Suprapubic skin (tissue), 4 donors: ENCODE measurements around the gene PIKFYVE. TPM values are rescaled to one million over a fixed set of nuclear protein-coding genes. Genes with fewer than 3 reads are reported as not detected.

Source experiments
- DNase-seq, 2 donors: peaks; one replicate each; pipeline ENCODE4 v3.0.0-alpha.2; 2019; ENCODE audit warnings: low spot score in 2 of 2
- H3K27ac ChIP-seq: fragments of 200-600 bp; sonication (generic); one replicate; pipeline ENCODE4 v1.5.1; 2019
- H3K27me3 ChIP-seq: fragments of 200-600 bp; sonication (generic); one replicate; pipeline ENCODE4 v1.5.1; 2019
- H3K36me3 ChIP-seq: fragments of 200-600 bp; sonication (generic); one replicate; pipeline ENCODE4 v1.5.1; 2019
- H3K4me1 ChIP-seq: fragments of 200-600 bp; sonication (generic); one replicate; pipeline ENCODE4 v1.5.1; 2019
- H3K4me3 ChIP-seq: fragments of 200-600 bp; sonication (generic); one replicate; pipeline ENCODE4 v1.5.1; 2019; ENCODE audit warnings: mild to moderate bottlenecking
- H3K9me3 ChIP-seq: fragments of 200-600 bp; sonication (generic); one replicate; pipeline ENCODE4 v1.5.1; 2019
- EP300 ChIP-seq: sonication (generic); formaldehyde crosslinking; IDR thresholded peaks from one replicate; pipeline ENCODE4 v1.6.1; 2017; ENCODE audit warnings: antibody characterized with exemption
- POLR2A ChIP-seq, 2 donors: fragments of 450-650 bp; IDR thresholded peaks; one replicate each; pipeline ENCODE4 v1.6.1; 2017; ENCODE audit warnings: antibody characterized with exemption in 2 of 2, mild to moderate bottlenecking in 2 of 2, moderate library complexity in 2 of 2
- POLR2AphosphoS5 ChIP-seq, 3 donors: sonication (generic); formaldehyde crosslinking; IDR thresholded peaks; one replicate each; pipeline ENCODE4 v1.6.1; 2017; ENCODE audit warnings: antibody characterized with exemption in 3 of 3
- WGBS: methylation state at CpG from one replicate; pipeline ENCODE4 v1.1.5; 2018; 5-methylcytosine and 5-hydroxymethylcytosine counted together
- total RNA-seq, 4 donors: library from RNA; depleted of rRNA; stranded (reverse); fragments of >200 nt; gene quantifications; one replicate each; pipeline ENCODE4 v1.1.0, GENCODE V29; 2016
- TF ChIP-seq, protein P1 (sequence below), 2 donors: fragments of 200-600 bp in 1 of 2; fragments of 450-650 bp in 1 of 2; sonication (generic) in 1 of 2; IDR thresholded peaks; one replicate each; pipeline ENCODE4 v1.5.1; 2016 to 2019; ENCODE audit warnings: antibody characterized with exemption in 2 of 2, mild to moderate bottlenecking in 1 of 2, moderate library complexity in 1 of 2

The PIKFYVE gene
- total RNA-seq, 4 donors from 2014 or later: 25.0 to 55.9 (median 26.7) TPM

GRCh38 chr2:208406474-208407451 lies 140.7 kb downstream of the PIKFYVE start, which contains the start of gene PTH2R:
PTH2R (plus strand) TSS chr2:208406792; CDS start chr2:208407044, 252 bp downstream.
- Histone ChIP-seq H3K4me3 (peak within 1 kb of the TSS; percentile 34), H3K36me3 (no peaks in the 10 kb centered on the region), H3K27me3 (peaks cover 48% of the 10 kb centered on the region), H3K27ac (no peak within 1 kb of the TSS), H3K4me1 (peaks cover 13% of the 10 kb centered on the region), H3K9me3 (no peaks in the 10 kb centered on the region)
- TF ChIP-seq, protein P1, sequence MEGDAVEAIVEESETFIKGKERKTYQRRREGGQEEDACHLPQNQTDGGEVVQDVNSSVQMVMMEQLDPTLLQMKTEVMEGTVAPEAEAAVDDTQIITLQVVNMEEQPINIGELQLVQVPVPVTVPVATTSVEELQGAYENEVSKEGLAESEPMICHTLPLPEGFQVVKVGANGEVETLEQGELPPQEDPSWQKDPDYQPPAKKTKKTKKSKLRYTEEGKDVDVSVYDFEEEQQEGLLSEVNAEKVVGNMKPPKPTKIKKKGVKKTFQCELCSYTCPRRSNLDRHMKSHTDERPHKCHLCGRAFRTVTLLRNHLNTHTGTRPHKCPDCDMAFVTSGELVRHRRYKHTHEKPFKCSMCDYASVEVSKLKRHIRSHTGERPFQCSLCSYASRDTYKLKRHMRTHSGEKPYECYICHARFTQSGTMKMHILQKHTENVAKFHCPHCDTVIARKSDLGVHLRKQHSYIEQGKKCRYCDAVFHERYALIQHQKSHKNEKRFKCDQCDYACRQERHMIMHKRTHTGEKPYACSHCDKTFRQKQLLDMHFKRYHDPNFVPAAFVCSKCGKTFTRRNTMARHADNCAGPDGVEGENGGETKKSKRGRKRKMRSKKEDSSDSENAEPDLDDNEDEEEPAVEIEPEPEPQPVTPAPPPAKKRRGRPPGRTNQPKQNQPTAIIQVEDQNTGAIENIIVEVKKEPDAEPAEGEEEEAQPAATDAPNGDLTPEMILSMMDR (IDR thresholded peaks at IDR 0.05): no peak
- no peak for TF ChIP-seq EP300
- no peak for TF ChIP-seq POLR2A (IDR thresholded peaks at IDR 0.05)
- TF ChIP-seq POLR2AphosphoS5 (IDR thresholded peaks at IDR 0.05): no peak
- WGBS: 18% methylated on average over 26 of the region's 82 CpGs
- peak in 1 of 2 donors; percentile 48 for DNase-seq

- no peaks in the 10 kb centered on the region for H3K9me3 ChIP-seq
- peaks cover 43% of the 10 kb centered on the region for H3K27me3 ChIP-seq
- WGBS: 28% methylated on average over 9 of the region's 9 CpGs
- no peak overlapping the region for H3K27ac ChIP-seq
- H3K36me3 ChIP-seq: no peaks in the 10 kb centered on the region
- H3K4me3 ChIP-seq: no peak overlapping the region
- H3K4me1 ChIP-seq: peaks cover 13% of the 10 kb centered on the region
- TF ChIP-seq POLR2A (IDR thresholded peaks at IDR 0.05): no peak
- no peak for TF ChIP-seq EP300
- TF ChIP-seq, protein P1 (IDR thresholded peaks at IDR 0.05): no peak
- no peak for TF ChIP-seq POLR2AphosphoS5 (IDR thresholded peaks at IDR 0.05)
- no peak for DNase-seq
These were observed 141.6 kb downstream of the PIKFYVE start for GRCh38 chr2:208407667-208408066.

Other genes with a start within 250 kb of the PIKFYVE start
- 10 to 100 TPM; 14.9 to 28.3 (median 21.0) TPM for gene PLEKHM3, start 240.7 kb upstream of the PIKFYVE start, total RNA-seq
- gene CRYGD, start 141.7 kb upstream of the PIKFYVE start, total RNA-seq: not detected
- not detected for gene CRYGC, start 136.4 kb upstream of the PIKFYVE start, total RNA-seq
- gene CRYGB, start 120.1 kb upstream of the PIKFYVE start, total RNA-seq: not detected
- gene CRYGA, start 102.7 kb upstream of the PIKFYVE start, total RNA-seq: not detected
- not detected for gene C2orf80, start 76.2 kb upstream of the PIKFYVE start, total RNA-seq
- gene IDH1, start 11.2 kb upstream of the PIKFYVE start, total RNA-seq: 10 to 100 TPM; 38.4 to 58.3 (median 43.9) TPM
- gene PTH2R, start 140.5 kb downstream of the PIKFYVE start, total RNA-seq: under 1 TPM in 1 of 4 donors, not detected in 3; 0.56 TPM